ENCODE results near the gene MCAM.

MCAM gene

GRCh38 chr11:119356349-119357031, 39.6 kb upstream of the MCAM start:
- TF ChIP-seq TAF1 (IDR thresholded peaks at IDR 0.05; ENCODE audit: borderline replicate concordance, low read depth, low read length) (no peak), POLR2A (IDR thresholded peaks at IDR 0.05; ENCODE audit: low read depth, low read length) (no peak), POLR2AphosphoS5 (IDR thresholded peaks at IDR 0.05; ENCODE audit: low read depth, low read length) (no peak)
- FAIRE-seq (peak; percentile 97), DNase-seq (ENCODE audit: insufficient read length) (peak; percentile 89)

GRCh38 chr11:119355091-119355843, 38.3 kb upstream of the MCAM start:
- TF ChIP-seq POLR2A (IDR thresholded peaks at IDR 0.05; ENCODE audit: low read depth, low read length) (no peak), TAF1 (IDR thresholded peaks at IDR 0.05; ENCODE audit: borderline replicate concordance, low read depth, low read length) (no peak), POLR2AphosphoS5 (IDR thresholded peaks at IDR 0.05; ENCODE audit: low read depth, low read length) (no peak)
- DNase-seq (ENCODE audit: insufficient read length), result no peak
- FAIRE-seq, result no peak

GRCh38 chr11:119352857-119353260, 35.9 kb upstream of the MCAM start:
- FAIRE-seq, result no peak
- TF ChIP-seq TAF1 (IDR thresholded peaks at IDR 0.05; ENCODE audit: borderline replicate concordance, low read depth, low read length), result no peak
- TF ChIP-seq POLR2A (IDR thresholded peaks at IDR 0.05; ENCODE audit: low read depth, low read length), result no peak
- no peak for TF ChIP-seq POLR2AphosphoS5 (IDR thresholded peaks at IDR 0.05; ENCODE audit: low read depth, low read length)
- DNase-seq (ENCODE audit: insufficient read length), result no peak

DNA sequence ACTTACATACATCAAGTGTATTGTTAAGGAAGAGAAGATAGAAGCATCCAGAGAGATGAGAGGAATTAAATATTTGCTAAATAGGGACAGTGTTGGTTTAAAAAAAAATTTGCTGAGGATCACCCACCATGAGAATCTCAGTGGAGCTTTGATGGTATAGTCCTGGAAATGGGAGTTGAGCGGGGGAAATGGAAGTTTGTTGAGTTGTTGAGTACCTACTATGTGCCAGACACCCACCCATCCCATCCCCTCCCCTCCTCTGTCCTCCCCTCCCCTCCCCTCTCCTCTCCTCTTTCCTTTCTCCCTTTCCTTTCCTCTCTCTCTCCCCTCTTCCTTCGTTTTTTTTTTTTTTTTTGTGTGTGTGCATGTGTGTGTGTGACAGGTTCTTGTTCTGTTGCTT, 34.3 kb upstream of the MCAM start:
- FAIRE-seq, result no peak
- TF ChIP-seq TAF1 (IDR thresholded peaks at IDR 0.05; ENCODE audit: borderline replicate concordance, low read depth, low read length) (no peak), POLR2AphosphoS5 (IDR thresholded peaks at IDR 0.05; ENCODE audit: low read depth, low read length) (no peak), POLR2A (IDR thresholded peaks at IDR 0.05; ENCODE audit: low read depth, low read length) (no peak)
- no peak for DNase-seq (ENCODE audit: insufficient read length)

DNA sequence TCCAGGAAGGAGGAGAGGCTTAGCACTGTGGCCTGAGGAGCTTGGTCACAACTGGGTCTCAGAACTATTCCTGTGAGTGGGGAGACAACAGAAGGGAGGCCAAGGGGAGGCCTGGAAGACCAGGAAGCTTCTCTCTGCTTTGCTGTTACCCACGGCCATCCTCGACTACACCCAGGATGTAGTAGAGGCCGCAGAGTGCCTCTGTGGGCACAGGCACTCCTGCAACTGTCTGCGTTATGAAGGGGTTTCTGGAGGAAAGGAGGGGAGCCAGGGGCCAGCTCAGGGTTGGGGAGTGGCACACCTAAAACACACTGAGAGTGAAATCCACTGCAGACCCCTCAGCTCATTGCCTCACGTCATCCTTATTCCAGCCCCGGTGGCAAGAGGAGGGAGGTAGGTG, 33.4 kb upstream of the MCAM start:
- FAIRE-seq, result no peak
- no peak for TF ChIP-seq POLR2AphosphoS5 (IDR thresholded peaks at IDR 0.05; ENCODE audit: low read depth, low read length)
- TF ChIP-seq POLR2A (IDR thresholded peaks at IDR 0.05; ENCODE audit: low read depth, low read length), result no peak
- TF ChIP-seq TAF1 (IDR thresholded peaks at IDR 0.05; ENCODE audit: borderline replicate concordance, low read depth, low read length), result no peak
- DNase-seq (ENCODE audit: insufficient read length), result no peak

GRCh38 chr11:119347940-119348605, 31.1 kb upstream of the MCAM start:
- TF ChIP-seq POLR2A (IDR thresholded peaks at IDR 0.05; ENCODE audit: low read depth, low read length) (no peak), TAF1 (IDR thresholded peaks at IDR 0.05; ENCODE audit: borderline replicate concordance, low read depth, low read length) (no peak), POLR2AphosphoS5 (IDR thresholded peaks at IDR 0.05; ENCODE audit: low read depth, low read length) (no peak)
- FAIRE-seq, result no peak
- no peak for DNase-seq (ENCODE audit: insufficient read length)

- TF ChIP-seq POLR2AphosphoS5 (IDR thresholded peaks at IDR 0.05; ENCODE audit: low read depth, low read length) (no peak), POLR2A (IDR thresholded peaks at IDR 0.05; ENCODE audit: low read depth, low read length) (no peak), TAF1 (IDR thresholded peaks at IDR 0.05; ENCODE audit: borderline replicate concordance, low read depth, low read length) (no peak)
- DNase-seq (ENCODE audit: insufficient read length), result no peak
- FAIRE-seq, result no peak
Measured at GRCh38 chr11:119347242-119347641, 30.3 kb upstream of the MCAM start.

DNA sequence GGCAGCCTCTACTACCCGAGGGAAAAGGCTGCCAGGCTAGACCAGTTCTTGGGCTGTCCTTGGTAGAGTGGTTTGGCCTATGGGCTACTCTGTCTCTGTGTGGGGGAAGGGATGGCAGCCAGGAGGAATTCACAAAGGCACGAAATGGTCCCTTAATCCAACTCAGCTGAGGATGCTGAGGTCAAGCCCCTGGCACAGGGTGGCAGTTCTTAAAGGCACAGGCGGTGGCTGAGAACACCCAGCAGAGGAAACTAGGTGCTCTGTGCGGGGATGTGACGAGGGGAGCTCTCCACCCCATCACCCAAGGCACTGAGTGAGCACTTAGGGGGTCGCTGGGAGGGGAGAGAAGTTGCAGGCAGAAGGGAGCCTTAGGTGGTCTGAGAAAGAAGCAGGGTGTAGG, 29.7 kb upstream of the MCAM start, which contains the start of gene MFRP:
MFRP (minus strand) TSS at position 101 of the 400 bp plus-strand sequence. CDS start 192 bp downstream, outside the sequence.
- DNase-seq (ENCODE audit: insufficient read length), result no peak
- TF ChIP-seq TAF1 (IDR thresholded peaks at IDR 0.05; ENCODE audit: borderline replicate concordance, low read depth, low read length) (no peak), POLR2A (IDR thresholded peaks at IDR 0.05; ENCODE audit: low read depth, low read length) (no peak), POLR2AphosphoS5 (IDR thresholded peaks at IDR 0.05; ENCODE audit: low read depth, low read length) (no peak)
- FAIRE-seq, result no peak

- FAIRE-seq, result no peak
Measured at GRCh38 chr11:119345685-119346084, 28.8 kb upstream of the MCAM start.

GRCh38 chr11:119344291-119345010, 27.5 kb upstream of the MCAM start:
- TF ChIP-seq POLR2AphosphoS5 (IDR thresholded peaks at IDR 0.05; ENCODE audit: low read depth, low read length), result no peak
- TF ChIP-seq TAF1 (IDR thresholded peaks at IDR 0.05; ENCODE audit: borderline replicate concordance, low read depth, low read length), result no peak
- TF ChIP-seq POLR2A (IDR thresholded peaks at IDR 0.05; ENCODE audit: low read depth, low read length), result no peak
- FAIRE-seq (no peak), DNase-seq (ENCODE audit: insufficient read length) (no peak)

More at GRCh38 chr11:119345685-119346084, 28.8 kb upstream of the MCAM start:
- DNase-seq (ENCODE audit: insufficient read length), result no peak
- TF ChIP-seq TAF1 (IDR thresholded peaks at IDR 0.05; ENCODE audit: borderline replicate concordance, low read depth, low read length) (no peak), POLR2AphosphoS5 (IDR thresholded peaks at IDR 0.05; ENCODE audit: low read depth, low read length) (no peak), POLR2A (IDR thresholded peaks at IDR 0.05; ENCODE audit: low read depth, low read length) (no peak)

GRCh38 chr11:119343726-119344125, 26.8 kb upstream of the MCAM start:
- DNase-seq (ENCODE audit: insufficient read length), result no peak
- FAIRE-seq, result no peak
- TF ChIP-seq POLR2A (IDR thresholded peaks at IDR 0.05; ENCODE audit: low read depth, low read length), result no peak
- TF ChIP-seq POLR2AphosphoS5 (IDR thresholded peaks at IDR 0.05; ENCODE audit: low read depth, low read length), result no peak
- TF ChIP-seq TAF1 (IDR thresholded peaks at IDR 0.05; ENCODE audit: borderline replicate concordance, low read depth, low read length), result no peak
